Endothelial cell (in vitro differentiated cells): ENCODE measurements around the gene C7. TPM values are rescaled to one million over a fixed set of nuclear protein-coding genes. Genes with fewer than 3 reads are reported as not detected.

Experiments
- DNase-seq: peaks from one replicate; pipeline ENCODE4 v3.0.0; 2021; ENCODE audit warnings: low spot score
- H3K27ac Mint-ChIP-seq: one replicate; pipeline ENCODE4 v1.8.0; 2021; ENCODE audit warnings: mixed read lengths, inconsistent platforms; ENCODE audit not compliant: unreplicated experiment
- H3K27me3 Mint-ChIP-seq: one replicate; pipeline ENCODE4 v1.8.0; 2021; ENCODE audit warnings: mild to moderate bottlenecking, moderate library complexity, mixed read lengths, inconsistent platforms; ENCODE audit not compliant: unreplicated experiment
- H3K36me3 Mint-ChIP-seq: one replicate; pipeline ENCODE4 v1.8.0; 2021; ENCODE audit warnings: mild to moderate bottlenecking, low read depth, mixed read lengths, inconsistent platforms; ENCODE audit not compliant: unreplicated experiment
- H3K4me1 Mint-ChIP-seq: one replicate; pipeline ENCODE4 v1.8.0; 2021; ENCODE audit warnings: mild to moderate bottlenecking, mixed read lengths, inconsistent platforms; ENCODE audit not compliant: unreplicated experiment
- H3K4me3 Mint-ChIP-seq: one replicate; pipeline ENCODE4 v1.8.0; 2021; ENCODE audit warnings: mild to moderate bottlenecking, mixed read lengths, inconsistent platforms; ENCODE audit not compliant: unreplicated experiment
- H3K9me3 Mint-ChIP-seq: one replicate; pipeline ENCODE4 v1.8.0; 2021; ENCODE audit warnings: mixed read lengths, inconsistent platforms; ENCODE audit not compliant: unreplicated experiment
- total RNA-seq: library from RNA; stranded (reverse); fragmentation: NEBNext Ultra II Directional; extraction: Animal tissue kit (Norgen Biotek cat#: 25700); gene quantifications from one replicate; pipeline ENCODE4 v1.2.1, GENCODE V29; 2021; ENCODE audit not compliant: unreplicated experiment
- TF ChIP-seq, protein P1 (sequence below): fragments of 200-600 bp; sonication (generic); IDR thresholded peaks from one replicate; pipeline ENCODE4 v1.5.0; 2021; ENCODE audit warnings: antibody characterized with exemption; ENCODE audit not compliant: unreplicated experiment

C7 gene
- total RNA-seq, 1 donor from 2014 or later = 1.5 TPM

DNA sequence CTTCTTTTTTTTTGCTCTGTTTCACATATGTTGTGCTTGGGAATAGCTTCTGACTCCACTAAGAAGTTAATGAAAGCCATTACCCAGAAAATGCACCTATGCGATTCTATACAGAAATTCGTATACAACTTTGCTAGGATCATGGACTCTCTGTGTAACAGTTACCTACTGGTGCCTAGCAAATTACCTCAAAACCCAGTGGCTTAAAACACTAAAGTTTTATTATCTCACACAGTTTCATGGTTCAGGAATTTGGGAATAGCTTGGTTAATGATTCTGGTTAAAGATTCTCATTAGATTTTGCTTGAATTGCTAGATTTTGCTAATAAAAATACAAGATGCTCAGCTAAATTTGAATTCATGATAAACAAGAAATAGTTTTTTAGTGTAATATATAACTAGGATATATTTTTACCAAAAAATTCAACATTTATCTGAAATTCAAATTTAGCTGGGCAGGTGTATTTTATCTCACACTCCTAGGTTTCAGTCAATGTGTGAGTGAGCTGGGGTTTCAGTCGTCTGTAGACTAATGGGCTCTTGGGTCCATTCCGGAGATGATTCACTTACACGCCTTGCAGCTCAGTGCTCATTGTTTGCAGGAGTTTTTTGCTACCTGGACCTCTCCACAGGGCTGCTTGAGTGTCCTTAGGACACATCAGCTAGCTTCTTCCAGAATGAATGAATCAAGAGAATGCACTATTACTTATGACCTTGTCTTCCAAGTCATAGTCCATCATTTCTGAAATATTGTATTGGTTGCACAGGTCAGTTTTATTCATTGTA, 86.7 kb downstream of the C7 start:
- H3K4me1 Mint-ChIP-seq = no peaks in the 10 kb centered on the region
- no peak for DNase-seq
- H3K4me3 Mint-ChIP-seq = no peak overlapping the region
- H3K27ac Mint-ChIP-seq = no peak overlapping the region
- H3K27me3 Mint-ChIP-seq = no peaks in the 10 kb centered on the region
- TF ChIP-seq, protein P1, sequence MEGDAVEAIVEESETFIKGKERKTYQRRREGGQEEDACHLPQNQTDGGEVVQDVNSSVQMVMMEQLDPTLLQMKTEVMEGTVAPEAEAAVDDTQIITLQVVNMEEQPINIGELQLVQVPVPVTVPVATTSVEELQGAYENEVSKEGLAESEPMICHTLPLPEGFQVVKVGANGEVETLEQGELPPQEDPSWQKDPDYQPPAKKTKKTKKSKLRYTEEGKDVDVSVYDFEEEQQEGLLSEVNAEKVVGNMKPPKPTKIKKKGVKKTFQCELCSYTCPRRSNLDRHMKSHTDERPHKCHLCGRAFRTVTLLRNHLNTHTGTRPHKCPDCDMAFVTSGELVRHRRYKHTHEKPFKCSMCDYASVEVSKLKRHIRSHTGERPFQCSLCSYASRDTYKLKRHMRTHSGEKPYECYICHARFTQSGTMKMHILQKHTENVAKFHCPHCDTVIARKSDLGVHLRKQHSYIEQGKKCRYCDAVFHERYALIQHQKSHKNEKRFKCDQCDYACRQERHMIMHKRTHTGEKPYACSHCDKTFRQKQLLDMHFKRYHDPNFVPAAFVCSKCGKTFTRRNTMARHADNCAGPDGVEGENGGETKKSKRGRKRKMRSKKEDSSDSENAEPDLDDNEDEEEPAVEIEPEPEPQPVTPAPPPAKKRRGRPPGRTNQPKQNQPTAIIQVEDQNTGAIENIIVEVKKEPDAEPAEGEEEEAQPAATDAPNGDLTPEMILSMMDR = no peak
- H3K36me3 Mint-ChIP-seq = no peaks in the 10 kb centered on the region
- H3K9me3 Mint-ChIP-seq = no peaks in the 10 kb centered on the region

GRCh38 chr5:40999142-40999541, 89.8 kb downstream of the C7 start:
- TF ChIP-seq, protein P1 = no peak
- no peaks in the 10 kb centered on the region for H3K27me3 Mint-ChIP-seq
- no peaks in the 10 kb centered on the region for H3K4me1 Mint-ChIP-seq
- H3K9me3 Mint-ChIP-seq = no peaks in the 10 kb centered on the region
- DNase-seq = no peak
- no peak overlapping the region for H3K27ac Mint-ChIP-seq
- no peak overlapping the region for H3K4me3 Mint-ChIP-seq
- no peaks in the 10 kb centered on the region for H3K36me3 Mint-ChIP-seq

DNA sequence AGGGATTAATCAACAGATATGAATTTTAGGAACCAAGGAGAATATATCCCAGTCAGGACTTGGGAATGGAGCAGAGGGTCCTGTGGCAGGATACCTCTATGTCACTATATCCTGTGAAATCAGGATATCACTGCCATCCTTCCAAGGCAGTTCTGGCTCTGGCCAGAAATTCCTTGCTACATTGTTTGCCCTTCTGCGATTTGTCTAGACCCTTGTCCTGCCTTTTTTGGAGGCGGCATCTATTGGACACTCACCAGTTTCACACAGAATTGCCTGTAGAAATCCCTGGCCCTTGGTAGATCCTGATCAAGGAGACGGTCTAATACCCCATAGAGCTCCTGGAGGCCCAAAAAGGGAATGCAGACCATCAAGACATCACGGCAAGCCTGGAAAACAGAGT, 90.7 kb downstream of the C7 start:
- H3K4me3 Mint-ChIP-seq = no peak overlapping the region

DNA sequence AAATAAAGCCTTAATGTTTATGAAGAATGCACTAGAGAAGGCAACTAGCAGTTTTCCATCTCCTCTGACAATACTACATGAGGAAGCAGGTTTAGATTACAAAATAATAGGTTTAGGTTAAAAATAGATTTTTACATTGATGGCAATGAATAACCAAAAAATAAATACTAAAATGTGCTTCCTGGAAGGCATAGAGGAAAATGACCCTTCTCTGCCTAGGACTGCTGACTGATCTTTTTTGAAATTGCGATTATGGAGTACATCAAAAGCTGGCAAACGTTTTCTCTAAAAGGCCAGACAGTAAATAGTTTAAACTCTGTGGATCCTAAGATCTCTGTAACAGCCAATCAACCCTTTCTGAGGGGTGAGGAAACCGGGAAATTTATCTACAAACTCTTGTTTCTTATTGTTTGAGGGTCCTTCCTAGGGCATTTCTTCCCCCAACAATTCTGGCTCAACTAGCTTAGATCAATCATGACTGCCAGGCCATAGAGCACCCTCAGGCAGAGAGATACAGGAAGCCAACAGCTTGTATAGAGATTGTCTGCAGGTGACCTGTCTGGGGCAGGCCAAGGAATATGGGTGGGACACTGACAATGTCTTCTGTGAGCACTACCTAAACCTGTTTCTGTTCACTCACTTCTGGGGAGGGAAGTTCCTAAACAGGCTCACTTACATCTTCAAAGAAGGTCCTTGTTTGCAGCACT, 94.5 kb downstream of the C7 start:
- TF ChIP-seq, protein P1 = no peak
- H3K4me3 Mint-ChIP-seq = no peak overlapping the region

More for the DNA sequence above, 90.7 kb downstream of the C7 start:
- no peaks in the 10 kb centered on the region for H3K27me3 Mint-ChIP-seq
- no peak overlapping the region for H3K27ac Mint-ChIP-seq
- TF ChIP-seq, protein P1 = no peak
- DNase-seq = no peak
- no peaks in the 10 kb centered on the region for H3K9me3 Mint-ChIP-seq
- H3K4me1 Mint-ChIP-seq = no peaks in the 10 kb centered on the region
- H3K36me3 Mint-ChIP-seq = no peaks in the 10 kb centered on the region

GRCh38 chr5:41004931-41005330, 95.6 kb downstream of the C7 start:
- TF ChIP-seq, protein P1 = no peak
- no peak overlapping the region for H3K27ac Mint-ChIP-seq

More for the DNA sequence above, 94.5 kb downstream of the C7 start:
- H3K27ac Mint-ChIP-seq = no peak overlapping the region
- no peaks in the 10 kb centered on the region for H3K9me3 Mint-ChIP-seq
- DNase-seq = no peak
- no peaks in the 10 kb centered on the region for H3K4me1 Mint-ChIP-seq
- no peaks in the 10 kb centered on the region for H3K36me3 Mint-ChIP-seq
- H3K27me3 Mint-ChIP-seq = no peaks in the 10 kb centered on the region

More at GRCh38 chr5:41004931-41005330, 95.6 kb downstream of the C7 start:
- Mint-ChIP-seq H3K27me3 (no peaks in the 10 kb centered on the region), H3K9me3 (no peaks in the 10 kb centered on the region), H3K36me3 (no peaks in the 10 kb centered on the region), H3K4me1 (no peaks in the 10 kb centered on the region), H3K4me3 (no peak overlapping the region)
- no peak for DNase-seq
